Globus pallidus (tissue), 1 donor: ENCODE results near the gene KRT33B.
"Not testable (repeated sequence)": the region's sequence is repeated elsewhere in the genome, so short reads cannot be mapped to it uniquely, and the experiment has no call there.

ENCODE experiments used
- DNase-seq: peaks from one replicate; pipeline ENCODE4 v3.0.0-alpha.2; 2015; ENCODE audit warnings: low spot score

The KRT33B gene

GRCh38 chr17:41369713-41370112, at the start of gene KRT33B:
Gene KRT33B, minus strand, starts transcription at chr17:41369813. Its CDS starts 63 bp downstream, at chr17:41369750.
- no peak for DNase-seq

DNA sequence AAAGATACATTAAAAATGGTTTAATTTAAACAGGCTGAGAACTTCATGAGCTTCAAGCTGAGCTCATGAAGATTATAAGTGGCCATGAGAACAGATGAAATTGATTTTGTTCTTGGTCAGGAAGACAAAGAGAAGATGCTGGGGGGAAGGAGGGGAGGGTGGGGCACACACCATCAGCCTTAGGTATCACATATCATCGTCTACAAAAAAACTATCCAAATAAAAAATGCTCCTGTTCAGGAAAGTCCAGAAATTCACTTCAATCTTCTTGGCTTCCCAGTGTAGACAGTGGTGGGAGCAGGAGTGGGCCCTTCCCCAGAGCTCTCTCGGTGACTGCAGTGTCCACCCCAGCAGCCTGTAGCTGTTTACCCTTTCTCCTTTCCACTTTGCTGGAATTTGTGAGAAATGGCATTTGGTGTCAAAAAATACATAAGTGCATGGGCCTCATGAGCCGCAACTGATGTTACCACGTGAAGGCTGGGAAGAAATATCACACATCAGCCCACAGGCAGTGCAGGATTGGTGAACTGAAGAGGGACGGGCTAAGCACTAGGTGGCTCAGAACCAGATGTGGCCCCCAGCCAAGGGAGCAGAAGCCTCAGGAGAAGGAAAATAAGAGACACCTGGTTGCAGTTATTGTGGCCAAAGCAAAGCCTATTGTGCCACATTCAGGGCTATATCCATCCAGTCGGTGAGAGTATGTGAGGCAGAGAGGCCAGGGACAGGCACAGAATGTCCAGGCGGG, 48.7 kb upstream of the KRT33B start:
- no peak for DNase-seq

GRCh38 chr17:41417576-41418015, 48.0 kb upstream of the KRT33B start:
- no peak for DNase-seq

DNA sequence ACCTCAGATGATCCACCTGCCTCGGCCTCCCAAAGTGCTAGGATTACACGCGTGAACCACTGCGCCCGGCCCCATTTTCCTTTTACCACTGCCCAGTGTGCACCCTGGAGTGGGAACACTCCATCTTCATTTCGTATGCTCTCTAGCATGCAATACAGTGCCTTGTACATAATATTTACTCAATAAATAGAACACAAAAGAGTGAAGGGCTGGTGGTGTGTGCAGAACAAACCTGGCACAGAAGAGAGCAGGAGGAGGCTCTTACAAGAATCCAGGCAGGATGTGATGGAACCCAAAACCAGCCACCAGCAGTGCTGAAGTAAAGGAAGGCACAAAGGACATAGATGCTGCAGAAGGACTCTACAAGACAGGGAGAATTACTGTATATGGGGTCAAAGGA, 47.5 kb upstream of the KRT33B start:
- DNase-seq, result no peak

DNA sequence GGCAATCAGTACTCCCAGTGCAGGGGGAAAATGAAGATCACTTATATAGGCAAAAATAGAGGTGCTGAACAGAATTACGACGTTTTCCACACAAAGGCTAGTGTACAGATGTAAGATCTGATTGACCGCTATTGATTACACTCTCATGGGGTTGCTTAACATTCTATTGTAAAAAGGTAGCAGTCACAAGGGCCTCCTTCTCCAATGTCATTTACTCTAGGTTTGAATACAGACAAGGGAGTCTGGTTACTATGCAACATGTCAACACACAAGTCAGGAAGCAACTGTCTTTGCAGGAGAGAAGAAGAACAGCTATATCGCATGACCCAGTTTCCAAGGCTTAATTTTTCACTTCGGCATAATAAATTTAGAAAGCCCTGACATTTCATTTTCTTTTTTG, 46.9 kb upstream of the KRT33B start:
- no peak for DNase-seq

- no peak for DNase-seq
These were observed 46.3 kb upstream of the KRT33B start for GRCh38 chr17:41415833-41416335.

GRCh38 chr17:41415411-41415810, 45.8 kb upstream of the KRT33B start:
- DNase-seq, result no peak

DNA sequence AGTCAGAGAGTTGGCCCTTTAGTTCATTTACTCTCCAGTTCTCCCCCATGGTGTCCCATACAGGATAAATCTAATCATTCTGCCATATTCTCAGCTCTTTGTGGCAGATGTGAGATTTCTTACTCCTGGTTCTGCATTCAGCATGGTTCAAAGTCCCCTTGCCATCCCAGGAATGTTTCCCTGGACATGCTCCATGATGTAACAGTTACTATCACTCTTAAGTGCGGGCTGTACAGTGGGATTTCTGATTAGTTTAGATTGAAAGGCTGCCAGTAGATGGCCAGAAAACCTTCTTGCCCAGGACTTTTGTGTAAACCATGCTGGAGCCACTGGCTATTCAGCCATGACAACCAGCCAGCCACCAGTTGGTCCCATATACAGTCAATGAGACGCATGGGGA, 44.4 kb upstream of the KRT33B start:
- DNase-seq, result no peak

GRCh38 chr17:41413353-41413957, 43.8 kb upstream of the KRT33B start:
- no peak for DNase-seq

- DNase-seq, result no peak
These were observed 41.6 kb upstream of the KRT33B start for GRCh38 chr17:41411072-41411840.

DNA sequence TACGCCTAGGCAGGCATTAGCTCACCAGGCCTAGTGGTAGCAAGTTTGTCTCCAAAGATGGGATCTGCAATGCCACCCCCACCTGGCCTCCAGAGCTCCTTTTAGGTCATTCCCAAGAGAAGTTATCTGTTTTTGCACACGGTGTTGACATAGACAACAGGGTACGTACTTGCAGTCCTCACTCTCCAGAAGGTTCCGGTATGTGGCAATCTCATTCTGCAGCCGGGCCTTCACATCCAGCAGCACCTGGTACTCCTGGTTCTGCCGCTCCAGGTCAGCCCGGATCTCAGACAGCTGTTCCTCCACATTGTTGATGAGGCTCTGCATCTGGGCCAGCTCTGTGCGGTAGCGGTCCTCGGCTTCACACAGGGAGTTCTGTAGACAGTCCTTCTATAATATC, 37.6 kb upstream of the KRT33B start:
- no peak for DNase-seq

GRCh38 chr17:41406205-41406604, 36.6 kb upstream of the KRT33B start:
- no peak for DNase-seq

- no peak for DNase-seq
These were observed 34.5 kb upstream of the KRT33B start for GRCh38 chr17:41404024-41404671.

DNA sequence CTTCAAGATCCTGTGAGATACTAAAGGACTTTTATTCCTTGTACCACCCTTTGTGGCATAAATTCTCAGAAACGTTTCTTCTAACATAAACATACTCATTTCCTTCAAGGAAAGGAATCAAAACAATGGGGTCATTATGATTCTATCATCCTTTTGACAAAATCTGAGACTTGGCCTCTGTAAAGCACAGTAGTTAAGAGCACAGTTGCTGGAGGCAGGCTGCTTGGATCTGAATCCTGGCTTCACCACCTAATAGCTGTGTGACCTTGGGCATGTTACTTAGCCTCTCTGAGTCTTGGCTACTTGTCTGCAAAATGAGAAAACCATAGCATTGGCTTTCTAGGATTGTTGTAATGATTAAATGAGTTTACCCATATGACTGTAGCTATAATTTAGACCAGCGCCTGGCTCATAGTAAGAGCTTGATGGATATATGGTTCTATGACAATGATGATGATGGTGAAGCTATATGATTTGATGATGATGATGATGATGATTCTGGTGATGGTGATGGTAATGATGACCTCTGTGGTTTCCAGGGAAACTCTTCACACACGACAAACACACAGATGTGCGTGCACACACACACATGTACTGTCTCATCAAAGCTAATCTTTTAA, 33.9 kb upstream of the KRT33B start:
- no peak for DNase-seq

DNA sequence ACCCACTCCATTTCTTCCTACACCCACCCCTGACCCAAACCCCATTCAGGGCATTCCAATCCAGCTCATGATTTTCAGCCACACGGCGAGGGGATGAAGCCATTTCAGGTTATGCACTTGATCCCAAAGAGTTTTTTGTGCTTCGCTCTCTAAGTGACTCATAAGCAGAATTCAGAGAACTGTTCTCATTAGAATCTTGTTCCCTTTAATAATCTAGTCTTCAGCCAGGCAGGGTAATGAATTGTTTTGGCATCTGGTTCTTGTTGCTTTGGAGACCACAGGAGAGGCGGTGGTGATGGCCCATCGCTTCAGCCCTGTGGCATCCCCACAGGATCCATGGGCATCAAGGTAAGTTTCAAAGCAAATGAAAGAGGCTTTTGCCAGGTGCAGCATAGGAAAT, 32.5 kb upstream of the KRT33B start:
- no peak for DNase-seq

- no peak for DNase-seq
These were observed 27.5 kb upstream of the KRT33B start, which contains the start of gene KRT31 for GRCh38 chr17:41396996-41397660. Gene KRT31, minus strand, starts transcription at chr17:41397608. Its CDS starts 69 bp downstream, at chr17:41397539.

- no peak for DNase-seq
These were observed 26.7 kb upstream of the KRT33B start for GRCh38 chr17:41396340-41396739.

DNA sequence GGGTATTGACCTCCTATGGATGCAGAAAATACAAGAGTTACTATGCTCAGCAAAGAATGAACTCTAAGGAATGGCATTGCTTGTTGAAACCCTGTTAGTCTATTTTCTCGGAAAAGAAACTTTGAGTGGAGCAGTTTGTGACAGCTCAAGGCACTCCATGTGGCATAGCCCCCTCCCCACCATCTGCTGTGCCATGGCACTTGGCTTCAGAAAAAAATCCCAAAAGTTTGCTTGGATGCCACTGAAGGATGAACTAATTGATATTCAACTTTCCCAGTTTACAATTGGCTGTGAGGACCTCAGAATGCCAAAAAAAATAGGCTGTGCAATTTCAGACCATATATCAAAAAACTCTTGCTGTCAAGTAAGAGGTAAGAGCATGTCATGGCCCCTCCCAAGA, 26.0 kb upstream of the KRT33B start:
- no peak for DNase-seq

DNA sequence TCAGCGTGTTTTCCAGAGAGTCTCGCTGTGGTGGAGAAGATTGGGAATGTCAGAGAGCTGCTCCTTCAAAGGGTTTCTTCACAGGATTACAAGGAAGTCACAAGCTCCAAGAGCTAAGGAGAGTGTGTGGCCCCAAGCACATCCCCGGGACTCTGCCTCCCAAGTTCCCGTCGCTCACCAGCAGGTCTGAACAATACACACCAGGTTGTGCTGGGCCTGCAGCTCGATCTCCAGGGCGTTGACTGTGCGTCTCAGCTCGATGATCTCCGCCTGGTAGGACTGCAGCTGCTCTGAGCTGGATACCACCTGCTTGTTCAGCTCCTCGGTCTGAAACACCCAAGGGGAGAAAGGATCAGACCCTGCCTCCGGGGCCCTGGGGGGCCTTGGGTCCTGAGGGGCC, 25.4 kb upstream of the KRT33B start:
- not testable (repeated sequence) for DNase-seq

GRCh38 chr17:41394254-41394996, 24.8 kb upstream of the KRT33B start:
- no peak for DNase-seq
